ENCODE measurements around the gene NR2C2. TPM values are rescaled to one million over a fixed set of nuclear protein-coding genes. Genes with fewer than 3 reads are reported as not detected.

The NR2C2 gene
- total RNA-seq, 1 experiment from 2014 or later: 41.5 TPM

DNA sequence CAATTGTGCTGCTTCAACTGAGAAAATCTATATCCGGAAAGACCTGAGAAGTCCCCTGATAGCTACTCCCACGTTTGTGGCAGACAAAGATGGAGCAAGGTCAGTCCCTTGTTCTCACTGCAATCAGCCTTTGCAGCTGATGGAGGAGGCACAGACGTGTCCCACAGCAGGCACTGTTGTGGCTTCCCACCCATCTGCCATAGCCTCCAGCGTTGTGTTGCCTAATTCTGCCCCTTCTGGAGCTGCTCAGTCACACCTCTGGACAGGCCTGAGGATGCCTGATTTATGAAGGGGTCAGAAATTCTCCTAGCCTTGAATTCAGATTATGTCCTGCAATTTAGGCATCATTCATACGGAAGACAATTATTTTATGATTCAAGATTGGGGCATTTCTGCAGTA is 75.9 kb downstream of the NR2C2 start:
- Mint-ChIP-seq H3K4me1 (ENCODE audit: low read depth, unreplicated experiment) (no peaks in the 10 kb centered on the region), H3K27ac (ENCODE audit: unreplicated experiment) (no peak overlapping the region), H3K4me3 (ENCODE audit: low read depth, unreplicated experiment) (no peak overlapping the region), H3K27me3 (ENCODE audit: unreplicated experiment) (no peaks in the 10 kb centered on the region), H3K9me3 (ENCODE audit: low read depth, unreplicated experiment) (no peaks in the 10 kb centered on the region), H3K36me3 (ENCODE audit: insufficient read depth, unreplicated experiment) (peaks cover 27% of the 10 kb centered on the region)
- CTCF ChIA-PET: interaction anchor here (1.2 kb wide), 1 partner anchor 27 kb away, joined by 3 read pairs; no protein-coding TSS in a partner anchor
- no peak for DNase-seq
- BruUV-seq (replicated peaks): no TSS peak
- TF ChIP-seq, protein P1, sequence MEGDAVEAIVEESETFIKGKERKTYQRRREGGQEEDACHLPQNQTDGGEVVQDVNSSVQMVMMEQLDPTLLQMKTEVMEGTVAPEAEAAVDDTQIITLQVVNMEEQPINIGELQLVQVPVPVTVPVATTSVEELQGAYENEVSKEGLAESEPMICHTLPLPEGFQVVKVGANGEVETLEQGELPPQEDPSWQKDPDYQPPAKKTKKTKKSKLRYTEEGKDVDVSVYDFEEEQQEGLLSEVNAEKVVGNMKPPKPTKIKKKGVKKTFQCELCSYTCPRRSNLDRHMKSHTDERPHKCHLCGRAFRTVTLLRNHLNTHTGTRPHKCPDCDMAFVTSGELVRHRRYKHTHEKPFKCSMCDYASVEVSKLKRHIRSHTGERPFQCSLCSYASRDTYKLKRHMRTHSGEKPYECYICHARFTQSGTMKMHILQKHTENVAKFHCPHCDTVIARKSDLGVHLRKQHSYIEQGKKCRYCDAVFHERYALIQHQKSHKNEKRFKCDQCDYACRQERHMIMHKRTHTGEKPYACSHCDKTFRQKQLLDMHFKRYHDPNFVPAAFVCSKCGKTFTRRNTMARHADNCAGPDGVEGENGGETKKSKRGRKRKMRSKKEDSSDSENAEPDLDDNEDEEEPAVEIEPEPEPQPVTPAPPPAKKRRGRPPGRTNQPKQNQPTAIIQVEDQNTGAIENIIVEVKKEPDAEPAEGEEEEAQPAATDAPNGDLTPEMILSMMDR (IDR thresholded peaks at IDR 0.05; ENCODE audit: unreplicated experiment): no peak
- intact Hi-C loops (cut with micrococcal nuclease; ENCODE audit: unreplicated experiment): loop anchor here (10.0 kb wide), 1 partner anchor 98 kb away; no protein-coding TSS in a partner anchor

DNA sequence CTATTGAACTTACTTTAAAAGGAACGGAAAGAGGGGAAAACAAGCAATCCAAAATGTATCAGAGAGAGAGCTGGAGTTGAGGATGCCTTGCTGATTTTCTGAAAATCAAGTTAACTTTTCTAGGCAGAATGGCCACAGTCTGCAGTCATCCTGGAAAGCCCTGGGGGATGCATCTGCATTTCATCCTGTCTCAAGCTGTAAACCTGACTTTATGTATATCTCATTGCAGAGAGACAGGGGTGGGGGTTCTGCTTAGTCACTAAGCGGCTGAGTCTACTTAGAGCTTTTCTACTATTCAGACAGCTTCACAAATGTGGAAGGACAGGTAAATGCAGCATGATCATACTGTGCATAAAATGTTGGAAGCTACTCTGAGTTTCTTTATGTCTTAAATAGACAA is 76.3 kb downstream of the NR2C2 start:
- TF ChIP-seq, protein P1 (IDR thresholded peaks at IDR 0.05; ENCODE audit: unreplicated experiment): no peak
- no peaks in the 10 kb centered on the region for H3K4me1 Mint-ChIP-seq (ENCODE audit: low read depth, unreplicated experiment)
- H3K9me3 Mint-ChIP-seq (ENCODE audit: low read depth, unreplicated experiment): no peaks in the 10 kb centered on the region
- intact Hi-C loops (cut with micrococcal nuclease; ENCODE audit: unreplicated experiment): loop anchor here (10.0 kb wide), 1 partner anchor 99 kb away; no protein-coding TSS in a partner anchor
- CTCF ChIA-PET: interaction anchor here (1.2 kb wide), 1 partner anchor 27 kb away, joined by 3 read pairs; no protein-coding TSS in a partner anchor
- H3K27ac Mint-ChIP-seq (ENCODE audit: unreplicated experiment): no peak overlapping the region
- H3K36me3 Mint-ChIP-seq (ENCODE audit: insufficient read depth, unreplicated experiment): peaks cover 25% of the 10 kb centered on the region
- no peak for DNase-seq
- no TSS peak for BruUV-seq (replicated peaks)
- H3K27me3 Mint-ChIP-seq (ENCODE audit: unreplicated experiment): no peaks in the 10 kb centered on the region
- no peak overlapping the region for H3K4me3 Mint-ChIP-seq (ENCODE audit: low read depth, unreplicated experiment)

DNA sequence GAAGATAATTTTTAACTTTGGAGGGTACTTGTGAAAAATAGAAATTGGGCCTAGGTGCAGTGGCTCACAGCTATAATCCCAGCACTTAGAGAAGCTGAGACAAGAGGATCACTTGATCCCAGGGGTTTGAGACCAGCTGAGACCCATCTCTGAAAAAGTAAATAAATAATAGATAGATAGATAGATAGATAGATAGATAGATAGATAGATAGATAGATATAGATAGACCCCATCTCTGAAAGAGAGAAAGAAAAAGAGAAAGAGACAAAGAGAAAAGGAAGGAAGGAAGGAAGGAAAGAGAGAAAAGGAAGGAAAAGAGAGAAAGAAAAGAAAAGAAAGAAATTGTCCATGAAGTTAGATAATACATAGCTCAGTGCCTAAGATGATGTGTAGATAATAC is 82.2 kb downstream of the NR2C2 start:
- no peak overlapping the region for H3K4me3 Mint-ChIP-seq (ENCODE audit: low read depth, unreplicated experiment)
- TF ChIP-seq, protein P1 (IDR thresholded peaks at IDR 0.05; ENCODE audit: unreplicated experiment): no peak
- no peaks in the 10 kb centered on the region for H3K4me1 Mint-ChIP-seq (ENCODE audit: low read depth, unreplicated experiment)
- H3K27me3 Mint-ChIP-seq (ENCODE audit: unreplicated experiment): no peaks in the 10 kb centered on the region
- peaks cover 31% of the 10 kb centered on the region for H3K36me3 Mint-ChIP-seq (ENCODE audit: insufficient read depth, unreplicated experiment)
- no peak overlapping the region for H3K27ac Mint-ChIP-seq (ENCODE audit: unreplicated experiment)
- BruUV-seq (replicated peaks): no TSS peak
- CTCF ChIA-PET: interaction anchor here (0.6 to 1.0 kb wide), 3 partner anchors 25 to 108 kb away, joined by 3 to 4 read pairs (median 4); no protein-coding TSS in a partner anchor
- DNase-seq: no peak
- no peaks in the 10 kb centered on the region for H3K9me3 Mint-ChIP-seq (ENCODE audit: low read depth, unreplicated experiment)
- intact Hi-C loops (cut with micrococcal nuclease; ENCODE audit: unreplicated experiment): loop anchor here (10.0 kb wide), 1 partner anchor 105 kb away; no protein-coding TSS in a partner anchor

DNA sequence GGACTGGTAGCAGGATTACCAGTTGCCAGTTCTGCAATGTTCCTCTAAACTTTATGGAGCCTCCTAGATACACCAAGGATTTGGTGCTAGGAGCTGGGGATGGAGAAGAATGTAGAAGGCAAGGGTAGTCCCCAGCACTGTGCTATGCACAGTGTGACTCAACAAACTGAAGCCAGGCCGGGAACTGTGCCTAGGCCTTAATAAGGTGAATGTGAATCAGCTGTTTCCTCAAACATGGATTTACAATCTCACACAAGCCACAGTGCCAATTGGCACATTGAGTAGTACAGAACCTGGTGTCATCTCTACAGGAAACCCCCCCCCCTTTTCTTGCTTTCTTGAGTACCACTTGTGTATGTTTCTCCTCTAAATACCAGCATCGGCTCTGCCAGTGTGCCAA is 85.3 kb downstream of the NR2C2 start:
- H3K9me3 Mint-ChIP-seq (ENCODE audit: low read depth, unreplicated experiment): no peaks in the 10 kb centered on the region
- no peak overlapping the region for H3K4me3 Mint-ChIP-seq (ENCODE audit: low read depth, unreplicated experiment)
- no peaks in the 10 kb centered on the region for H3K27me3 Mint-ChIP-seq (ENCODE audit: unreplicated experiment)
- DNase-seq: no peak
- no TSS peak for BruUV-seq (replicated peaks)
- H3K27ac Mint-ChIP-seq (ENCODE audit: unreplicated experiment): peak overlapping the region; percentile 5
- CTCF ChIA-PET: no interaction called here
- H3K4me1 Mint-ChIP-seq (ENCODE audit: low read depth, unreplicated experiment): no peaks in the 10 kb centered on the region
- intact Hi-C loops (cut with micrococcal nuclease; ENCODE audit: unreplicated experiment): no loop called here
- H3K36me3 Mint-ChIP-seq (ENCODE audit: insufficient read depth, unreplicated experiment): peaks cover 20% of the 10 kb centered on the region
- TF ChIP-seq, protein P1 (IDR thresholded peaks at IDR 0.05; ENCODE audit: unreplicated experiment): no peak
